Smooth muscle cell (in vitro differentiated cells): ENCODE results near the gene ADPRHL1. TPM values are rescaled to one million over a fixed set of nuclear protein-coding genes. Genes with fewer than 3 reads are reported as not detected.

Experiments used
- DNase-seq: peaks from one replicate; lab custom pipeline; 2025; ENCODE audit not compliant: unreplicated experiment; lab: John Stamatoyannopoulos, UW
- H2AFZ ChIP-seq: fragments of 200-600 bp; sonication (generic); 2 replicates; pipeline ENCODE4 v1.6.0; 2016; ENCODE audit warnings: antibody characterized with exemption, low read depth, mild to moderate bottlenecking
- H3F3A ChIP-seq: fragments of 200-600 bp; sonication (generic); 2 replicates; pipeline ENCODE4 v1.6.0; 2017; ENCODE audit warnings: antibody characterized with exemption, low read depth
- H3K27ac ChIP-seq: fragments of 200-600 bp; sonication (generic); 2 replicates; pipeline ENCODE4 v1.5.1; 2016; ENCODE audit warnings: low read depth, mild to moderate bottlenecking
- H3K27me3 ChIP-seq: fragments of 200-600 bp; sonication (generic); 2 replicates; pipeline ENCODE4 v1.6.1; 2016; ENCODE audit warnings: low read depth, mild to moderate bottlenecking
- H3K36me3 ChIP-seq: fragments of 200-600 bp; sonication (generic); 2 replicates; pipeline ENCODE4 v1.5.1; 2016; ENCODE audit warnings: low read depth
- H3K4me1 ChIP-seq: fragments of 200-600 bp; sonication (generic); 2 replicates; pipeline ENCODE4 v1.5.1; 2016; ENCODE audit warnings: low read depth
- H3K4me2 ChIP-seq: fragments of 200-600 bp; sonication (generic); 2 replicates; pipeline ENCODE4 v1.6.0; 2016; ENCODE audit warnings: mild to moderate bottlenecking
- H3K4me3 ChIP-seq: fragments of 200-600 bp; sonication (generic); 2 replicates; pipeline ENCODE4 v1.5.1; 2016; ENCODE audit warnings: mild to moderate bottlenecking
- H3K79me2 ChIP-seq: fragments of 200-600 bp; sonication (generic); 2 replicates; pipeline ENCODE4 v1.6.0; 2016; ENCODE audit warnings: low read depth, mild to moderate bottlenecking
- H3K9ac ChIP-seq: fragments of 200-600 bp; sonication (generic); 2 replicates; pipeline ENCODE4 v1.6.0; 2016; ENCODE audit warnings: low read depth
- H3K9me3 ChIP-seq: fragments of 200-600 bp; sonication (generic); replicated peaks from 2 replicates; pipeline ENCODE4 v1.5.1; 2016; ENCODE audit warnings: low read depth
- H4K20me1 ChIP-seq: fragments of 200-600 bp; sonication (generic); 2 replicates; pipeline ENCODE4 v1.6.0; 2016; ENCODE audit warnings: low read depth
- CTCF ChIP-seq: fragments of 200-600 bp; sonication (generic); IDR thresholded peaks from 2 replicates; pipeline ENCODE4 v1.5.1; 2017; ENCODE audit warnings: borderline replicate concordance, mild to moderate bottlenecking, antibody characterized with exemption; ENCODE audit not compliant: insufficient read depth, poor library complexity, severe bottlenecking
- WGBS: methylation state at CpG from one replicate; pipeline ENCODE4 v1.1.7; 2016; ENCODE audit warnings: low lambda C conversion rate; 5-methylcytosine and 5-hydroxymethylcytosine counted together
- polyA plus RNA-seq: library from polyadenylated mRNA; unstranded; fragments of >200 nt; fragmentation: Nextera tagmentation; extraction: Ambion mirVana; gene quantifications from 2 replicates; pipeline ENCODE4 v1.2.1, GENCODE V29; 2016
- total RNA-seq: library from RNA; depleted of rRNA; stranded (reverse); fragments of >200 nt; gene quantifications from 2 replicates; pipeline ENCODE4 v1.2.3, GENCODE V29; 2014

Gene ADPRHL1
- total and polyA plus RNA-seq, 2 experiments from 2014 or later, result 0.18 to 1.2 TPM

- 91% methylated on average over 15 of the region's 15 CpGs for WGBS
- no peak for DNase-seq
- no peaks in the 10 kb centered on the region for H3K36me3 ChIP-seq
- H3K4me3 ChIP-seq, result no peak overlapping the region
- no peaks in the 10 kb centered on the region for H3K79me2 ChIP-seq
- no peak overlapping the region for H3K4me2 ChIP-seq
- no peaks in the 10 kb centered on the region for H3F3A ChIP-seq
- no peaks in the 10 kb centered on the region for H3K27me3 ChIP-seq
- no peaks in the 10 kb centered on the region for H3K4me1 ChIP-seq
- no peak overlapping the region for H3K9ac ChIP-seq
- H2AFZ ChIP-seq, result no peak overlapping the region
- H3K27ac ChIP-seq, result no peak overlapping the region
- no peaks in the 10 kb centered on the region for H3K9me3 ChIP-seq
- no peaks in the 10 kb centered on the region for H4K20me1 ChIP-seq
- no peak for TF ChIP-seq CTCF
Observed at GRCh38 chr13:113421673-113422270, 31.5 kb downstream of the ADPRHL1 start.

GRCh38 chr13:113420833-113421600 is 32.3 kb downstream of the ADPRHL1 start:
- 91% methylated on average over 12 of the region's 38 CpGs for WGBS
- Histone ChIP-seq H3K27me3 (no peaks in the 10 kb centered on the region), H3K27ac (no peak overlapping the region), H3K4me1 (no peaks in the 10 kb centered on the region), H4K20me1 (no peaks in the 10 kb centered on the region), H3F3A (no peaks in the 10 kb centered on the region), H3K36me3 (no peaks in the 10 kb centered on the region), H3K9ac (no peak overlapping the region), H3K4me2 (no peak overlapping the region), H3K9me3 (no peaks in the 10 kb centered on the region), H2AFZ (no peak overlapping the region), H3K4me3 (no peak overlapping the region), H3K79me2 (no peaks in the 10 kb centered on the region)
- TF ChIP-seq CTCF, result no peak
- no peak for DNase-seq

GRCh38 chr13:113420232-113420631 is 33.1 kb downstream of the ADPRHL1 start:
- Histone ChIP-seq H2AFZ (no peak overlapping the region), H3K4me2 (no peak overlapping the region), H3K9me3 (no peaks in the 10 kb centered on the region), H3K9ac (no peak overlapping the region), H3K79me2 (no peaks in the 10 kb centered on the region), H3K36me3 (no peaks in the 10 kb centered on the region), H4K20me1 (no peaks in the 10 kb centered on the region), H3F3A (no peaks in the 10 kb centered on the region), H3K4me1 (no peaks in the 10 kb centered on the region), H3K4me3 (no peak overlapping the region), H3K27me3 (no peaks in the 10 kb centered on the region), H3K27ac (no peak overlapping the region)
- no peak for DNase-seq
- 94% methylated on average over 15 of the region's 15 CpGs for WGBS
- TF ChIP-seq CTCF, result no peak
